ENCODE data around the gene CDC26. TPM values are rescaled to one million over a fixed set of nuclear protein-coding genes. Genes with fewer than 3 reads are reported as not detected.

Gene CDC26
- total RNA-seq, 1 experiment from 2014 or later: 22.0 TPM

DNA sequence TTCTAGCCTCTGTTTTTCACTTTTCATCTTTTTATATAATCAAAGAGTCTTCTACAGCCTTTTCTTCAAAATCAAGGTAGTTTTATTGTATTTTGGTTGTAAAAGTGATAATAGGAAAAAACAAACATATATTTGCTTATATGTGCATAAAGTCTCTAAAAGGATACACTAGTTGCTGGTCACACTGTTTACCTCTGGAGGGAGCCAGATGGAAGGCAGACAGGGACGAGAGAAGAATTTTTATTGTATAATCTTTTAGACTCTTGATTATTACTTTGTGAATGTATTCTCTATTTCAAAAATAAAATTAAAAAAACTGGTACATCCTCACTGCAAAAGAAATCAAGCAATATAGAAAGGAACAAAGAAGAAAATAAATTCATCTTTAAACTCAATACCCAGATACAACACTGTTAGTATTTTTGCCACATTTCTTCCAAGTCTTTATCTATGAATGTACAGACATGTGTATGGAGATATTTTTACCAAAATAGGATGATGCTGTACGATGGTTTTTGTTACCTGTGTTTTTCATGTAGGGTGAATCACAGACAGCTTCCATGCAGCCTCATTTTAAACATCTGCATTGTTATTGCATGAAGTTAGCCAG is 33.9 kb upstream of the CDC26 start:
- Histone ChIP-seq H3K4me1 (ENCODE audit: control insufficient read depth in 1 of 2, insufficient read depth in 2 of 2, low read length in 2 of 2) (no peaks in the 10 kb centered on the region), H3K79me2 (ENCODE audit: insufficient read depth, low read length) (no peaks in the 10 kb centered on the region), H3K9me3 (ENCODE audit: control insufficient read depth in 1 of 2, insufficient read depth in 1 of 2, low read depth in 1 of 2, low read length in 2 of 2) (no peaks in the 10 kb centered on the region), H3K4me3 (replicated peaks in 1 of 2; ENCODE audit: low read depth in 1 of 2, low read length in 2 of 2) (no peak overlapping the region), H2AFZ (ENCODE audit: low read depth, low read length, poor library complexity, severe bottlenecking) (no peak overlapping the region), H3K27me3 (ENCODE audit: insufficient read depth, low read length) (no peaks in the 10 kb centered on the region), H3K27ac (ENCODE audit: low read depth, low read length) (no peak overlapping the region), H3K9ac (ENCODE audit: low read length) (no peak overlapping the region), H3K4me2 (ENCODE audit: low read length) (no peak overlapping the region), H3K36me3 (ENCODE audit: control insufficient read depth in 1 of 2, insufficient read depth in 2 of 2, low read length in 2 of 2) (no peaks in the 10 kb centered on the region), H3K9me2 (ENCODE audit: insufficient read depth) (no peaks in the 10 kb centered on the region), H4K20me1 (ENCODE audit: insufficient read depth) (no peaks in the 10 kb centered on the region)
- peak; percentile 8 for DNase-seq (ENCODE audit: low read depth, low spot score)
- intact Hi-C loops (cut with micrococcal nuclease): loop anchor here (1.0 to 10.0 kb wide), 2 partner anchors 98 to 345 kb away; no protein-coding TSS in a partner anchor
- CTCF ChIA-PET: no interaction called here
- ATAC-seq: peak; percentile 76
- TF ChIP-seq, protein P1, sequence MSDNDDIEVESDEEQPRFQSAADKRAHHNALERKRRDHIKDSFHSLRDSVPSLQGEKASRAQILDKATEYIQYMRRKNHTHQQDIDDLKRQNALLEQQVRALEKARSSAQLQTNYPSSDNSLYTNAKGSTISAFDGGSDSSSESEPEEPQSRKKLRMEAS (IDR thresholded peaks at IDR 0.05): no peak
- TF ChIP-seq POLR2A (IDR thresholded peaks at IDR 0.05; ENCODE audit: borderline replicate concordance, extremely low read depth, insufficient read depth, insufficient read length) (no peak), EZH2 (IDR thresholded peaks at IDR 0.05) (no peak), ELF1 (IDR thresholded peaks at IDR 0.05; ENCODE audit: borderline replicate concordance, low read depth) (no peak), FOSL1 (IDR thresholded peaks at IDR 0.05; ENCODE audit: low read depth) (no peak), SRF (IDR thresholded peaks at IDR 0.05; ENCODE audit: low read depth) (0 out of 2 replicates have a peak, but pooled peaks have one; percentile 18), YY1 (IDR thresholded peaks at IDR 0.05; ENCODE audit: extremely low read depth, insufficient replicate concordance, low read depth, low read length) (no peak), ZNF274 (IDR thresholded peaks at IDR 0.05; ENCODE audit: low read depth, low read length) (no peak), RAD21 (IDR thresholded peaks at IDR 0.05; ENCODE audit: low read depth) (peak; percentile 93), ZFX (IDR thresholded peaks at IDR 0.05) (no peak)
- TF ChIP-seq, protein P2, sequence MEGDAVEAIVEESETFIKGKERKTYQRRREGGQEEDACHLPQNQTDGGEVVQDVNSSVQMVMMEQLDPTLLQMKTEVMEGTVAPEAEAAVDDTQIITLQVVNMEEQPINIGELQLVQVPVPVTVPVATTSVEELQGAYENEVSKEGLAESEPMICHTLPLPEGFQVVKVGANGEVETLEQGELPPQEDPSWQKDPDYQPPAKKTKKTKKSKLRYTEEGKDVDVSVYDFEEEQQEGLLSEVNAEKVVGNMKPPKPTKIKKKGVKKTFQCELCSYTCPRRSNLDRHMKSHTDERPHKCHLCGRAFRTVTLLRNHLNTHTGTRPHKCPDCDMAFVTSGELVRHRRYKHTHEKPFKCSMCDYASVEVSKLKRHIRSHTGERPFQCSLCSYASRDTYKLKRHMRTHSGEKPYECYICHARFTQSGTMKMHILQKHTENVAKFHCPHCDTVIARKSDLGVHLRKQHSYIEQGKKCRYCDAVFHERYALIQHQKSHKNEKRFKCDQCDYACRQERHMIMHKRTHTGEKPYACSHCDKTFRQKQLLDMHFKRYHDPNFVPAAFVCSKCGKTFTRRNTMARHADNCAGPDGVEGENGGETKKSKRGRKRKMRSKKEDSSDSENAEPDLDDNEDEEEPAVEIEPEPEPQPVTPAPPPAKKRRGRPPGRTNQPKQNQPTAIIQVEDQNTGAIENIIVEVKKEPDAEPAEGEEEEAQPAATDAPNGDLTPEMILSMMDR (IDR thresholded peaks at IDR 0.05 in 2 of 3, conservative IDR thresholded peaks at IDR 0.05 in 1 of 3; ENCODE audit: borderline replicate concordance in 1 of 3, insufficient read depth in 1 of 3, low read depth in 2 of 3, low read length in 2 of 3): peak; percentile 74 to 86 (median 78)
- TF ChIP-seq, protein P3, sequence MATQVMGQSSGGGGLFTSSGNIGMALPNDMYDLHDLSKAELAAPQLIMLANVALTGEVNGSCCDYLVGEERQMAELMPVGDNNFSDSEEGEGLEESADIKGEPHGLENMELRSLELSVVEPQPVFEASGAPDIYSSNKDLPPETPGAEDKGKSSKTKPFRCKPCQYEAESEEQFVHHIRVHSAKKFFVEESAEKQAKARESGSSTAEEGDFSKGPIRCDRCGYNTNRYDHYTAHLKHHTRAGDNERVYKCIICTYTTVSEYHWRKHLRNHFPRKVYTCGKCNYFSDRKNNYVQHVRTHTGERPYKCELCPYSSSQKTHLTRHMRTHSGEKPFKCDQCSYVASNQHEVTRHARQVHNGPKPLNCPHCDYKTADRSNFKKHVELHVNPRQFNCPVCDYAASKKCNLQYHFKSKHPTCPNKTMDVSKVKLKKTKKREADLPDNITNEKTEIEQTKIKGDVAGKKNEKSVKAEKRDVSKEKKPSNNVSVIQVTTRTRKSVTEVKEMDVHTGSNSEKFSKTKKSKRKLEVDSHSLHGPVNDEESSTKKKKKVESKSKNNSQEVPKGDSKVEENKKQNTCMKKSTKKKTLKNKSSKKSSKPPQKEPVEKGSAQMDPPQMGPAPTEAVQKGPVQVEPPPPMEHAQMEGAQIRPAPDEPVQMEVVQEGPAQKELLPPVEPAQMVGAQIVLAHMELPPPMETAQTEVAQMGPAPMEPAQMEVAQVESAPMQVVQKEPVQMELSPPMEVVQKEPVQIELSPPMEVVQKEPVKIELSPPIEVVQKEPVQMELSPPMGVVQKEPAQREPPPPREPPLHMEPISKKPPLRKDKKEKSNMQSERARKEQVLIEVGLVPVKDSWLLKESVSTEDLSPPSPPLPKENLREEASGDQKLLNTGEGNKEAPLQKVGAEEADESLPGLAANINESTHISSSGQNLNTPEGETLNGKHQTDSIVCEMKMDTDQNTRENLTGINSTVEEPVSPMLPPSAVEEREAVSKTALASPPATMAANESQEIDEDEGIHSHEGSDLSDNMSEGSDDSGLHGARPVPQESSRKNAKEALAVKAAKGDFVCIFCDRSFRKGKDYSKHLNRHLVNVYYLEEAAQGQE (IDR thresholded peaks at IDR 0.05; ENCODE audit: low read depth): no peak
- BruUV-seq (replicated peaks): no TSS peak
- POLR2A ChIA-PET: no interaction called here
- RAD21 ChIA-PET (ENCODE audit: low non-redundant PET in 1 of 2, low total read pairs in 2 of 2, uncharacterized antibody in 2 of 2, unreplicated experiment in 2 of 2): no interaction called here
